Middle frontal gyrus (tissue), 1 donor: ENCODE measurements around the gene TTLL5.
"Not testable (repeated sequence)": the region's sequence is repeated elsewhere in the genome, so short reads cannot be mapped to it uniquely, and the experiment has no call there.

ENCODE experiments used
- DNase-seq: peaks from one replicate; pipeline ENCODE4 v3.0.0-alpha.2; 2015; ENCODE audit warnings: low spot score; ENCODE audit errors: extremely low spot score

Gene TTLL5

DNA sequence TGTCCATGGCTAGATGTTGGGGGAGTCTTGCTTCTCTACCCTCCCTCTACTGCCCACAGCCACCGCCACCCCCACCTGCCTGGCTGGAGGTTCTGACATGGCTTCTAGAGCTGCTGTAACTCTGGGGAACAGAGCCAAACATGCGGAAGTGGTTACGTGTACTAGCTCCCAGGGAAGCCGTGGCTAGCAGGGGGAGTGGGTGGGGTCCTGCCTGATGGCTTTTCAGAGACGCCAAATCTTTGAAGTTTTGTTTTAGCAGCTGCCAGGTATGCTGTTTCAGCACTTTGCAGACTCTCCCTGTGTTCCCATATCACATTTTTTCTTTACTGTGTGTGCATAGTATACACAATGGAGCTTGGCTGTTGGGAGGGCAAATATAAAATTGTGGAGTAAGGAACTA, 170.4 kb downstream of the TTLL5 start:
- DNase-seq = no peak

DNA sequence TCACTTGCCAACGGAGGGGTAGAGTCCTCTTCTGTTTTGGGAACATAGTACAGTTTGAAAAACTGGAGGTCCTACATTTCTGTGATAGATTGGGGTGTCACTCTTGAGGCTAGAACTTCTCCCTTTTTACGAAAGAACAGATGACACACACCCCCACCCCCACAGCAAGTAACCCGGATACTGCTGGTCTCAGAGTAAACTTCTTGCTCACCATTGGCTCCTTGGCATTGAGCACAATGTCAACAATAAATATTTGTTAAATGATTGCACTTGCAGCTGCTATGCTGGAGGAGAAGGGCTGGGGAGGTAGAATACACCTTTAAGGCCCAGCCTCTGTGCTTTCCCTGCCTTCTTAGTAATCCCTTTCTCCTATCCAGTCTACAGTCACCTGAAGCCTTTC, 170.9 kb downstream of the TTLL5 start:
- DNase-seq = no peak

DNA sequence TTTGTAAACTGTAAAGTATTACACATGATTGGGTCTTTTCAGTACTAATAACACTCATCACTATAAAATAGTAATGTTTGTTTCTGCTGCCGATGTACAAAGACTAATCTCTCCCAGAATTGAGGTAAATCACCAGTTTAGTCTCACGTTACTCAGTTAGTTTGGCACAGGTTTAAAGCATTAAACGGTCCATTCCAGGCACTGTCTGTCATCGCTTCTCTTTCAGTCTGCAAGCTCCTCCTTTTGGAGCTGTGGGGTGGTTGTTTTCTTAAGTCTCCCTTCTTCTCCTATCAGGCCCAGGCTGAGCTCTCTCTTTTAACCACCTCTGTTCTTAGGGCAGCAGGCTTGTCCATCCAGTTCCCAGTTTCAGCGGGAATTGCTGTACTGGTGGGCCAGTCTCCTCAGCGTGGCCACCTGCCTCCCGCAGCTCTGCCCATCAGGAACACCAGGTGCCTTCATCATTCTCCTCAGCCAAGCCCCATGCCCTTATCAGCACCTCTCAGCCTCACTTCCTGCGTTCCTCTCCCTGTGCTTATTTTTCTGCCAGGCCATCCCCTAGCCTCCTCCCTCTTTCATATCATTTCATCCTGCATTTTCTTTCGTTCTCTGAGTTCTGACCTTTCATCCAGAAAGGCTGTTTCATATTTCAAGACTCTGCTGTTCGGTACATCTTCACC, 171.7 kb downstream of the TTLL5 start:
- no peak for DNase-seq

DNA sequence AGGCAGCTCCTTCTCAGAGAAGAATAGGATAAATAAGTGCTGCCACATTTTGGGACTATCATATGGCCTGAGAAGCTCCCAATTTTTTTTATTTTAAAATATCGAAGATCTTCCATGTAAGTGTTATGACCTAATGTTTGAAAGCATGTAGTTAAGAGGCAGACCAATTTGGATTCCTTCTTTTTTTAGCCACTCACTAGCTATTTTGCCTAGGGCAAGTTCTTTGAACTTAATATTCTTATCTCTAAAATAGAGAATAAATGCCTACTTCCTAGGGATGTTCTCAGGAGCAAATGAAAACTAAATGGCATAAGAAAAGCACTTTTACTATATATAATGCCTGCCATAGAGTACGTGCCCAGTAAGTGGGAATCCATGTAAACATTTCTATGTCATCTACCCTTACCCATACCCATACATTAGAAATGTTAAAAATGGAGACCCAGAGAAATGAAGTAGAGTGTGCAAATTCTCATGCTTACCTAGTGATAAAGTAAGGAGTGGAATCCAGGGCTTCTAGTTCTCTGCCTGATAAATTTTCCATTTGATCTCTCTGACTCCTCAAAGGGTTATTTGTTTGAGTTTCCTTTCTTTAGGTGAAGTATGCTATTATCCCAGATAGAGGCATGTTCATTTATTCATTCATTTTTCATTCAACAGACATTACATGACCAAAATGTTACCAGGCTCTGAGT, 172.4 kb downstream of the TTLL5 start:
- no peak for DNase-seq

DNA sequence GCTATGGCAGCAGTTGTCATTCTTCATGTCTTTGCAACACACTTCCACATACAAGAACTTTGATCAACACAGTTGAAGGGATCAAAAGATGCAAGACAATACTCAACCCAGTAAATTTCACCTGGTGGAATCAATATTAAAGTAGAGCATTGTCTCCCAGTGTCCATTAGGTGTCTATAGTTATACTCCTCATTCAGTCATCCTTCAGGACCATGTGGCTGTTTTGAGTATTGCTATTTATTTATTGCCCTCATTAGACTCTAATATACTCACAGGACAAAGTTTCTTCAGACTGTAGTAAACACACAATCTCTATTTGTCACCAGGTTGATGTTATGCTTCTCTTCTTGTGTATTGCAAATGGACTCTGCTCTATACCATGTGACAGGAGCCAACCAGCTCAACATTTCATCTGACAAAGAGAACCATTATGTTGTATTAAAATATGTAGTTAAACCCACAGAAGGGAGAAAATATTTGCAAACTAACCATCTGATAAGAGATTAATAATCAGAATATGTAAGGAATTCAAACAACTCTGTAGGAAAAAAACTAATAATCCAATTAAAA, 174.2 kb downstream of the TTLL5 start:
- DNase-seq = no peak

DNA sequence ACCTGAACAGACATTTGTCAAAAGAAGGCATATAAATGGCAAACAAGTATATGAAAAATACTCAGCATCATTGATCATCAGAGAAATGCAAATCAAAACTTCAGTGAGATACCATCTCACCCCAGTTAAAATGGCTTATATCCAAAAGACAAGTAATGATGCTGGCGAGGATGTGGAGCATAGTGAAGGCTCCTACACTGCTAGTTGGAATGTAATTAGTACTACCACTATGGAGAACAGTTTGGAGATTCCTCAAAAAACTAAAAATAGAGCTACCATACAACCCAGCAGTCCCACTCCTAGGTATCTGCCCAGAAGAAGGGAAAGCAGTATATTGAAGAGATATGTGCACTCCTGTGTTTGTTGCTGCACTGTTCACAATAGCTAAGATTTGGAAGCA, 174.7 kb downstream of the TTLL5 start:
- no peak for DNase-seq

DNA sequence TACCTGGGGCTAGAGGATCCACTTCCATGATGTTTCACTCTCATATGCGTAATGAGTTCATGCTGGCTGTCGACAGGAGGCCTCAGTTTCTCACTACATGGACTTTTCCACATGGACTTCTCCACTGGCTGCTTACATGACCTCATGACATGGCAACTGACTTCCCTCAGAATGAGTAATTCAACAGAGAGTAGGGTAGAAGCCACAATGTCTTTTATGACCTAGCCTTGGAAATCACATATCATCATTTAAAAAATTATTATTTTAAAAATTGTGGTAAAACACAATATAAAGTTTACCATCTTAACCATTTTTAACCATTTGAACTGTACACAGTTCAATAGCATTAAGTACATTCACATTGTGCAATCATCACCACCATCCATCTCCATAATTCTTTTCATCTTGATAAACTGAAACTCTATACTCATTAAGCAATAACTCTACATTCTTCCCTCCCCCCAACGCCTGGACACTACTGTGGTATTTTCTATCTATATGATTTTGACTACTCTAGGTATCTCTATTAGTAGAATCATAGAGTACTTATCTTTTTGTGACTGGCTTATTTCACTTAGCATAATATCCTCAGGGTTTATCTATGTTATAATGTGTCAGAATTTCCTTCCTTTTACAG, 176.2 kb downstream of the TTLL5 start:
- no peak for DNase-seq

DNA sequence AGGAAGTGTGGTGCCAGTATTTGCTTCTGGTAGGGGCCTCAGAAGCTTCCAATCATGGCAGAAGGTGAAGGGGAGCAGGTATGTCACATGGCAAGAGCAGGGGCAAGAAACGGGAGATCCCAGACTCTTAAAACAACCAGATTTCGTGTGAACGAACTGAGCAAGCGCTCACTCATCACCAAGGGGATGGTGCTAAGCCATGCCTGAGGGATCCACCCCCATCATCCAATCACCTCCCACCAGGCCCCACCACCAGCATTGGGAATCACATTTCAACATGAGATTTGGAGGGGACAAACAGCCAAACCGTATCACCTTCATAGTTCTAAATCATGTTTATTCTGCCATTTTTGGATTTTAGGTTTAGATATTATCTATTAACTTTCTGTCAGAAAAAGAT, 179.9 kb downstream of the TTLL5 start:
- DNase-seq = no peak

DNA sequence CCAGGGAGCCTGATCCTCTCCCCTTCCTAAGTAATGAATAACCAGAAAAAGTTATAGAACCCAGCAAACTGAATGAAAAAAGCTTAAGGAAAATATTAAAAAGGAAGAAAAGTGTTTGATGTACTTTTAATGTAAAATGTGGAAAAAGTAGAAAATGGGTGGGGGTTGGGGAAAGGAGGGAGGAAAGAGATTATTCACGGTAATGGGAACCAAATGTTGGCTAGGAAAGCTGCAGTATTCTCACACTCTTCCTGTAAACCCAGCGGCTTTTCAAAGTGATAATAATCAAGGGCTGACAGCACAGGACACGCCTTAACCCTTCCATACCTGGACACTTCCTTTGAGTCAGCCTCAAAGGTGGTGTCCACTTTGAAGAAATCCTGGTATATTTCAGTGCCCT, 181.5 kb downstream of the TTLL5 start:
- no peak for DNase-seq

DNA sequence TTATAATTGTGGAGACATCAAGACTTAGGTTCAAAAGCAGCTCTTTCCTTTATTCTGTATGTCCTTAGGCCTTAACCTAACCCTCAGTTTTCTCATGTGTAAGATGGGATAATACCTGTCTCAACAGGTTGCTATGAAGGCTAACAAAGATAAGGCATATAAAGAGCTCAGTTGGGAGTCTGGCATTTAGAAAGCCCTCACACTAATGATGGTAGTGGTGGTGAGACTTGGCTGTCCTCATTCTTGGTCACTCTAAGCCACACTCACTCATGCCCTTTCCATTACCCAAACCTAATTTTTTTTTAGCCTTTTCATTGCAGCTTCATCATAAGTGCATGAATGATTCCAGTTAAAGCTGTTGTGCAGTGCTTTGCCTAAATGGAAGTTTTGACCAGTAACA, 183.4 kb downstream of the TTLL5 start:
- no peak for DNase-seq

DNA sequence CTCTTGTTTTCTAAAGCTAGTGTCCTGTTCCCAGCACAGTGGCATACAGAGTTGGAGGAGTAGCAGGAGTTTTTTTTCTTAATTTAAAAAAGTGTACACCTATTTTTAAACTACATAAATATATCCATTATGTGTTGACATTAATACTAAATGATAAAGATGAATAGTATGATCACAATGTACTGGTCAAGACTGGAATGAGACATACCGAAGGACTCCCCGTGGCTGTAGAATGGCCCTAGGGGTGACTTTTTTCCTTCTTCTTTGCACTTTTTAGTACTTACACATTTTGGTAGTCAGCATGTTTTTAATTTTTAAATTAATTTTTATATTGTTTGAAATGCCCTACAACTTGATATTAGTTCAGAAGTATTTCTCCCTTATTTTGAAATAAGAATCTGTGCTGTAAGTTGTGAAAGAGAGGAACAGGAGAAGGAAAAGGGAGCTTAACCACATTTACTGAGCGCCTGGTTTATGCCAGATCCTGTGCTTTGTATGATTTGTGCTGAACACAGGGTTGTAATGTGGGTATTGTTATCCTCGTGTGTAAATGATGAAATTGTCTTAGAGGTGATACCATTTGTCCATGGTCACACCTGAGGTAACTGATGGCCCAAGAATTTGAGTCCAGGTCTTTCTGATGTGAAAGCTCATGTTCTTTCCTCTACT, 184.2 kb downstream of the TTLL5 start:
- no peak for DNase-seq

DNA sequence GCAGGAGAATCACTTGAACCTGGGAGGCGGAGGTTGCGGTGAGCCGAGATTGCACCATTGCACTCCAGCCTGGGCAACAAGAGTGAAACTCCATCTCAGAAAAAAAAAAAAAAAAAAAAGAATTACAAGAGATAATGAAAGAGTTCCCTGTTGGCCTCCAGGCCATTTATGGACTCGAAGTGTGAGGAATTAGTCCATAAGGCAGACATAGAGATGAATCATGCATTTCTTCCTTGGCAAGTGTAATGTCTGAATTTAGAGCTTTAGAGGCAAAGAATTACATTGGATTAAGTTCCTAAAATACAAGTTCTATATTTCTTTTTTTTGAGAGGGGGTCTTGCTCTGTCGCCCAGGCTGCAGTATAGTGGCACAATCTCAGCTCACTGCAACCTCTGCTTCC, 185.6 kb downstream of the TTLL5 start:
- DNase-seq = not testable (repeated sequence)

DNA sequence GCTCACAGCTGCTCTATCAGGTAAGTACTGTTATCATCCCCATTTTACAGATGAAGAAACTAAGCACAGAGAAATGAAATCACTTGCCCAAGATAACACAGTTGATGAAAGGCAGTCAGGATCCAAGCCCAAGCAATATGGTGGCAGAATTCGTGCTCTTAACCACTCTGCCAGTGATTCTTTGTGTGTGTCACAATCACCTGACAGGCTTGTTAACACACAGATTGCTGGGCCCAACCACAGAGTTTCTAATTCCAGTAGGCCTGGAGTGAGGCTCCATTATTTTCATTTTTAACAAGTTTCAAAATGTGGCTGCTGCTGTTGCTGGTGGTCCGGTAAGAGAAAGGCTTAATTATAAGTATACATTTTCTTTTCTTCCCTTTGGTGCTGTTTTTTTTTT, 186.5 kb downstream of the TTLL5 start:
- no peak for DNase-seq

DNA sequence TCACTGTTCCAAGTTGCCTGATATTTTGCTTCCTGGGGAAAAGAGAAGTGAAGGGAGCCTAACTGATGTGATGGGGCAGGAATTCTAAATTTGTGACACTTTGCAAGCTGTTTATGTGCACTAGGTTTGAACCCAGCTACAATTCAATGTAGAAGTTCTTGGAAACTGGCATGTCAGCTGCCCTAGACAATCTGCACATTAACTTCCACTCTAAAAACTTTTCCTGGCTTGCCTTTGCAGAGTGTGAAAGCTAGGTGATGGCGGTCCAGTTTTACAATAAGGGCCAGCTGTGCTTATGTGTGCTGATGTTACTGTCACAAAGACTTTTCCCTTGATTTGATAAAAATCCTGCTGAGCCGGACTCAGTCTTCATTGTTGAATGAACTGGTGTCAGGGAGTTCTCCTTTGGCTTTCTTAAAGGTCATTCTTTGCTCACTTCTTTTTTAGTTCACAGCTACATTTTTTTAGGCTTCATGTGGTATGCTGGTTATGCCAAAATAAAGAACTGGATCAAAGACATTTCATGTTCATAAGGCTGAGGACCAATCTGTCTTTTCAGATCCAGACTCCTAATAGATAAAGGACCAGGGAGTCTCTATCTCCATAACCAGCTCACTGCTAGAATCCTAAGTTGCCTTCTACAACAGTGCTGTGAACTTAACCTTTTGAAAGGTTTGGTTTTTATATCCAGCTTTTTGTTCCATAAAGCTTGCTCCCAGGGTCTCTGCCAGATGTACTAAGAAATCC, 187.3 kb downstream of the TTLL5 start:
- DNase-seq = no peak

DNA sequence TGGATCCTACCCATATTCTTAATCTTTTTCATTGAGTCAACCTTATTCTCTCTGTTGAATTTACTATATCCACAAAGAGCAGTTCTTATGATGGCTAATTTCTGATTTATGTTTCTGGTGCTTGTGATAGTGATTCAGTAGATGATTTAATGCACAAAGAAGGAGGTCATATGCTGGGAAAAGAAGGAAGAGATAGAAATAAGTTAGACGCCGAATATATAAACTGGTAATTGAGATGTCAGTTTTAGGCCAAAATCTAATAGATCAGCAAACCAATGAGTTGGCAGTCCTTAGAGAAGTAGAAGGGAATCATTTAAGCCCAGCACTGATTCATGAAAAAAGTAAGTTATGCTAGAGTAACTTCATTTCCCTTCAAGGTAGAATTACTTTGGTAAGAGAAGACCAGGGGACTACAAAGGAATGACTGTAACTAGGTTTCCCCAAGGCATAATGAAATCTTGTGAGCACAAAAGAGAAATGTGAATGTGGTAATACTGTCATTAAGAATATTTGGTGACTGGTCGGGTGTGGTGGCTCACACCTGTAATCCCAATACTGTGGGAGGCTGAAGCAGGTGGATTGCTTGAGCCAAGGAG, 188.4 kb downstream of the TTLL5 start:
- DNase-seq = no peak

DNA sequence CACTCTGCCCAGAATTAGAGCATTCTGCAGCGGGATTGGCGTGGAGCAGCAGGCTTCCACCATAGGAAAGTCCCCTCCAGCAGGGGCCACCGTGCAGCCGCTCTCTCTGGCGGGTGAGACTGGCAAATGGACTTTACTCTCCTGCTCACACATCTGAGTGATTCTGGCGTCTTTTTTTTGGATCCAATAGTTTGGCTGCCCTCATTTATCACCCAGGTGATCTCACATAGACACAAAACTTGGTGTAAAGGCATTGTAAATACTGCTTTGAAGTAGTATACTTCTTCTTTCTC, 190.5 kb downstream of the TTLL5 start:
- DNase-seq = no peak

DNA sequence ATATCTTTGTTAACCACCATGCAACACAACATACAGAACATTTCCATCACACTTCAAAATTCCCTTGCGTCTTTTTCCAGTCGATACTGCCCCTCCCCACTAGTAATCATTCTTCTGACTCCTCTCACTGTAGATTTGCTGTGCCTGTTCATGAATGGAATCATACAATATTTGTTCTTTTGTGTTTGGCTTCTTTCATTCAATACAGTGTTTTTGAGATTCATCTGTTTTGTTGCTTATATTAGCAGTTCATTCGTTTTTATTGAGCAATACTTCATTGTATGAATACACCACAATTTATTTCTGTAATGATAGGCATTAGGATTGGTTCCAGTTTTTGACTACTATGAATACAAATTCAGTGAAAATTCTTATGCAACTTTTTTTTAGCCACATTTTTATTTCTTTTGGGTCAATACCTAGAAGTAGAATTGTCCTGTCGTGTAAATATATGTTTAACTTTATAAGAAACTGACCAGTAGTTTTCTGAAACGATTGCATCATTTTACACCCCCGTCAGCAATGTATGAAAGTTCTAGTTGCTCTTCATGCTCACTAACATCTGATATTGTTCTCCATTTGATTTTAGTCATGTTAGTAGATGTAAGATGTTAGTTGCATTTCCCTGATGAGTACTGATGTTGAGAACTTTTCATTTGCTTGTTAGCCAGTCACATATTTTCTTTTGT, 193.2 kb downstream of the TTLL5 start:
- no peak for DNase-seq

DNA sequence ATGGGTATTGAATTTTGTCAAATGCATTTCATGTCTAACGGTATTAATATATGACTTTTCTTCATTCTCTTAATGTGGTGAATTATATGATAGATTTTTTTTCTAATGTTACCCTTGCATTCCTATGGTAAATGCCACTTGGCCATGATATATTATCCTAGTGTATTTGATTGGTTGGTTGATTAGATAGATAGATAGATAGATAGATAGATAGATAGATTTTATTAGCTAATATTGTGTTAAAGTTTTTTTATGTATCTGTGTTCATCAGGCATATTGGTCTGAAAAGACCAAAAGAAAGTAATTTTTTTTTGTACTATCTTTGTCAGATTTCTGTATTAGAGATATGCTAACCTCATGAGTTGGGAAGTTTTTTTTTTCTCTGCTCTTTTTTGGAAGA, 196.2 kb downstream of the TTLL5 start:
- DNase-seq = no peak

DNA sequence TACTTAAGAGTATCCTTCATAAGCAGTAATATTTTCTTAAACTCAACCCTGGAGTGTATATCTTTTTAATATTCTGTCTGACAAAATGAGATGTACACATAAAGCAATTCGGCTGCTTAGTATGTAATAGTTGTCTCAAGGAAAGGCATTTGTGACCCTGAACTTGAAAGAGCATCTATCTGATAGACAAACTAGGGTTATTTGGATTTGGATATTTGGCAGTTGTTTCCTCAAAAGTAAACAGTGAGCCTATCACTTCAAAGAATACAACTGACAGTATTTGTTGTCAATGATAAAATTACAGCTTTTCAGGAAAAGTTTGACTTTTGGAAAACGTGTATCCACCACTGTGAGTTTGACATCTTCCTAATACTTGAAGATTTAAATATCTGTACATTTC, 197.3 kb downstream of the TTLL5 start:
- no peak for DNase-seq

DNA sequence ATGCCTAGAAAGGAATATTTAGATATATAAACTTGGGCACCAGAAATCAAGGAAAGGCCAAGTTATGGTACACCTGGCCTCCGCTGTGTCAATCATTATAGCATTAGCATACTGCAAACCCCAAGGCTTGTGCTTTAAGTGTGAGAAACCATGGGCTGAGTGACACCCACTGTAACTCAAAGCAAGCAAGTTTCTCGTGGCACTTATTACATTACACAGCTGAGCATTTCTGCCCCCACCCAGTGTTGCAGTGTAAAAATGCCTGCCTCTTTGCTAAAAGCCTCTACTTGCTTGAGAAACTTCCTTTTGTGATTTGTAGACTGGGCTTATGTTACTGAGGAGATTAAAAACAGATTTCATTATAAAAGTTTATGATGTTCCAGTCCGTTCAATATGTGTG, 198.7 kb downstream of the TTLL5 start:
- DNase-seq = no peak
